ENCODE measurements around the gene UBR7.

Gene UBR7

DNA sequence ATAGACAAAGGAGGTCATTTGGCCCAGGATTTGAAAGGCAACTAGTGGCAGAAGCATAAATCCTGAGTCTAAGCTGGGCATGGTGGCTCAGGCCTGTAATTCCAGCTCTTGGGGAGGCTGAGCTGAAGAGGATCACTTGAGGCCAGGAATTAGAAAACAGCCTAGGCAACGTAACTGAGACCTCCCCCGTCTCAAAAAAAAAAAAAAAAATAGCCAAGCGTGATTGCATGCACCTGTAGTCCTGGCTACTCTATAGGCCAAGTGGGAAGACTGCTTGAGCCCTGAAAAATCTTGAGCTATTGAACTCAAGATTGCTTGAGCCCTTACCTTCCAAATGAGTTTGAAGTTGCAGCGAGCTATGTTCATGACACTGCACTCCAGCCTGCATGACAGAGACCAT lies 8.0 kb upstream of the UBR7 start:
- Histone ChIP-seq H3K9me2 (replicated peaks; ENCODE audit: insufficient read depth, low read length) (no peaks in the 10 kb centered on the region), H3K9me3 (replicated peaks; ENCODE audit: insufficient read depth, low read length) (no peaks in the 10 kb centered on the region), H3K27ac (ENCODE audit: low read length) (no peak overlapping the region), H3K4me3 (ENCODE audit: low read length) (no peak overlapping the region), H3K9ac (ENCODE audit: low read length) (no peak overlapping the region), H3K79me2 (ENCODE audit: low read length) (no peaks in the 10 kb centered on the region), H3K27me3 (replicated peaks; ENCODE audit: insufficient read depth, low read length) (no peaks in the 10 kb centered on the region), H2AFZ (ENCODE audit: low read length) (no peak overlapping the region), H4K20me1 (ENCODE audit: insufficient read depth, low read length) (no peaks in the 10 kb centered on the region), H3F3A (ENCODE audit: insufficient read depth, low read length) (no peaks in the 10 kb centered on the region), H3K4me2 (ENCODE audit: low read depth, low read length) (no peak overlapping the region), H3K4me1 (ENCODE audit: low read length) (no peaks in the 10 kb centered on the region), H3K36me3 (replicated peaks; ENCODE audit: insufficient read depth, low read length) (no peaks in the 10 kb centered on the region)
- no peak for DNase-seq
- TF ChIP-seq EZH2phosphoT487 (IDR thresholded peaks at IDR 0.05; ENCODE audit: low read length) (no peak), EZH2 (optimal IDR thresholded peaks at IDR 0.05; ENCODE audit: low read depth, low read length) (no peak)
- TF ChIP-seq, protein P1, sequence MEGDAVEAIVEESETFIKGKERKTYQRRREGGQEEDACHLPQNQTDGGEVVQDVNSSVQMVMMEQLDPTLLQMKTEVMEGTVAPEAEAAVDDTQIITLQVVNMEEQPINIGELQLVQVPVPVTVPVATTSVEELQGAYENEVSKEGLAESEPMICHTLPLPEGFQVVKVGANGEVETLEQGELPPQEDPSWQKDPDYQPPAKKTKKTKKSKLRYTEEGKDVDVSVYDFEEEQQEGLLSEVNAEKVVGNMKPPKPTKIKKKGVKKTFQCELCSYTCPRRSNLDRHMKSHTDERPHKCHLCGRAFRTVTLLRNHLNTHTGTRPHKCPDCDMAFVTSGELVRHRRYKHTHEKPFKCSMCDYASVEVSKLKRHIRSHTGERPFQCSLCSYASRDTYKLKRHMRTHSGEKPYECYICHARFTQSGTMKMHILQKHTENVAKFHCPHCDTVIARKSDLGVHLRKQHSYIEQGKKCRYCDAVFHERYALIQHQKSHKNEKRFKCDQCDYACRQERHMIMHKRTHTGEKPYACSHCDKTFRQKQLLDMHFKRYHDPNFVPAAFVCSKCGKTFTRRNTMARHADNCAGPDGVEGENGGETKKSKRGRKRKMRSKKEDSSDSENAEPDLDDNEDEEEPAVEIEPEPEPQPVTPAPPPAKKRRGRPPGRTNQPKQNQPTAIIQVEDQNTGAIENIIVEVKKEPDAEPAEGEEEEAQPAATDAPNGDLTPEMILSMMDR (IDR thresholded peaks at IDR 0.05; ENCODE audit: low read length): no peak

DNA sequence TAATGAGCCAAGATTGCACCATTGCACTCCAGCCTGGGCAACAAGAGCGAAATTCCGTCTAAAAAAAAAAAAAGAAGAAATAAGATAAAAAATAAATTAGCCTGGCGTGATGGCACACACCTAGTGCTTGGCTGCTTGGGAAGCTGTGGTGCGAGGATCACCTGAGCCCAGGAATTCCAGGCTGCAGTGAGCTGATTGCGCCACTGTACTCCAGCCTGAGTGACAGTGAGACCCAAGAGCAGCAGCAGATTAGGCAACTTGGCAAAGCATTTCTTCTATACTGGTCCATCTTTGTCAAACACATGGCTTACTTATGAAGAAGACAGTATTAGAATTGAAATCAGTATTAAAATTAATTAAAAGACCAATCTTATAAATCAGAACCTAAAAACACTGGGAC lies 6.5 kb upstream of the UBR7 start:
- Histone ChIP-seq H3K4me2 (ENCODE audit: low read depth, low read length) (no peak overlapping the region), H3K9ac (ENCODE audit: low read length) (no peak overlapping the region), H3F3A (ENCODE audit: insufficient read depth, low read length) (no peaks in the 10 kb centered on the region), H3K36me3 (replicated peaks; ENCODE audit: insufficient read depth, low read length) (no peaks in the 10 kb centered on the region), H2AFZ (ENCODE audit: low read length) (no peak overlapping the region), H3K9me2 (replicated peaks; ENCODE audit: insufficient read depth, low read length) (no peaks in the 10 kb centered on the region), H3K79me2 (ENCODE audit: low read length) (peaks cover 15% of the 10 kb centered on the region), H3K27ac (ENCODE audit: low read length) (no peak overlapping the region), H3K9me3 (replicated peaks; ENCODE audit: insufficient read depth, low read length) (no peaks in the 10 kb centered on the region), H4K20me1 (ENCODE audit: insufficient read depth, low read length) (no peaks in the 10 kb centered on the region), H3K27me3 (replicated peaks; ENCODE audit: insufficient read depth, low read length) (no peaks in the 10 kb centered on the region), H3K4me1 (ENCODE audit: low read length) (no peaks in the 10 kb centered on the region), H3K4me3 (ENCODE audit: low read length) (no peak overlapping the region)
- no peak for DNase-seq
- TF ChIP-seq EZH2phosphoT487 (IDR thresholded peaks at IDR 0.05; ENCODE audit: low read length): no peak
- TF ChIP-seq, protein P1 (IDR thresholded peaks at IDR 0.05; ENCODE audit: low read length): no peak
- no peak for TF ChIP-seq EZH2 (optimal IDR thresholded peaks at IDR 0.05; ENCODE audit: low read depth, low read length)

DNA sequence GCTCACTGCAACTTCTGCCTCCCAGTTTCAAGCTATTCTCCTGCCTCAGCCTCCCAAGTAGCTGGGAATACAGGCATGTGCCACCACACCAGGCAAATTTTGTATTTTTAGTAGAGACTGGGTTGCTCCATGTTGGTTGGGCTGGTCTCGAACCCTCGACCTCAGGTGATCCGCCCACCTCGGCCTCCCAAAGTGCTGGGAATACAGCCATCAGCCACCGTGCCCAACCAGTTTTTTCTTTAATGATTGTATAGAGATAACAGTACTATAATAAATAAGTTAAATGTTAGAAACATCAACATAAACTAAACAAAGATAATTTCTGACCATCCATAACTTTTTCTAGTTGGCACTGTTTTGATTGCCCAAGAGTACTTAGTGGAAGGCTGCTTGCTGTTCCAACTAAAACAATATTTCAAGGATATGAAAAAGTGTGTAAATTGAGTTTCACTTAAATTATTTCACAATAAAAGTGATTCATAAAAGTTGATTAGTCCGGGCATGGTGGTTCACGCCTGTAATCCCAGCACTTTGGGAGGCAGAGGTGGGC lies 5.8 kb upstream of the UBR7 start:
- no peaks in the 10 kb centered on the region for H3K27me3 ChIP-seq (replicated peaks; ENCODE audit: insufficient read depth, low read length)
- H3K27ac ChIP-seq (ENCODE audit: low read length): no peak overlapping the region
- no peak overlapping the region for H2AFZ ChIP-seq (ENCODE audit: low read length)
- no peaks in the 10 kb centered on the region for H3F3A ChIP-seq (ENCODE audit: insufficient read depth, low read length)
- H3K9ac ChIP-seq (ENCODE audit: low read length): no peak overlapping the region
- no peak overlapping the region for H3K4me3 ChIP-seq (ENCODE audit: low read length)
- no peaks in the 10 kb centered on the region for H4K20me1 ChIP-seq (ENCODE audit: insufficient read depth, low read length)
- H3K9me3 ChIP-seq (replicated peaks; ENCODE audit: insufficient read depth, low read length): no peaks in the 10 kb centered on the region
- H3K4me1 ChIP-seq (ENCODE audit: low read length): no peaks in the 10 kb centered on the region
- H3K9me2 ChIP-seq (replicated peaks; ENCODE audit: insufficient read depth, low read length): no peaks in the 10 kb centered on the region
- DNase-seq: no peak
- peaks cover 22% of the 10 kb centered on the region for H3K79me2 ChIP-seq (ENCODE audit: low read length)
- H3K36me3 ChIP-seq (replicated peaks; ENCODE audit: insufficient read depth, low read length): no peaks in the 10 kb centered on the region
- H3K4me2 ChIP-seq (ENCODE audit: low read depth, low read length): no peak overlapping the region
- TF ChIP-seq EZH2phosphoT487 (IDR thresholded peaks at IDR 0.05; ENCODE audit: low read length): no peak
- TF ChIP-seq, protein P1 (IDR thresholded peaks at IDR 0.05; ENCODE audit: low read length): no peak
- TF ChIP-seq EZH2 (optimal IDR thresholded peaks at IDR 0.05; ENCODE audit: low read depth, low read length): no peak

Measured in MM.1S (cell line).